ENCODE measurements around the gene FAM110A.

DNA sequence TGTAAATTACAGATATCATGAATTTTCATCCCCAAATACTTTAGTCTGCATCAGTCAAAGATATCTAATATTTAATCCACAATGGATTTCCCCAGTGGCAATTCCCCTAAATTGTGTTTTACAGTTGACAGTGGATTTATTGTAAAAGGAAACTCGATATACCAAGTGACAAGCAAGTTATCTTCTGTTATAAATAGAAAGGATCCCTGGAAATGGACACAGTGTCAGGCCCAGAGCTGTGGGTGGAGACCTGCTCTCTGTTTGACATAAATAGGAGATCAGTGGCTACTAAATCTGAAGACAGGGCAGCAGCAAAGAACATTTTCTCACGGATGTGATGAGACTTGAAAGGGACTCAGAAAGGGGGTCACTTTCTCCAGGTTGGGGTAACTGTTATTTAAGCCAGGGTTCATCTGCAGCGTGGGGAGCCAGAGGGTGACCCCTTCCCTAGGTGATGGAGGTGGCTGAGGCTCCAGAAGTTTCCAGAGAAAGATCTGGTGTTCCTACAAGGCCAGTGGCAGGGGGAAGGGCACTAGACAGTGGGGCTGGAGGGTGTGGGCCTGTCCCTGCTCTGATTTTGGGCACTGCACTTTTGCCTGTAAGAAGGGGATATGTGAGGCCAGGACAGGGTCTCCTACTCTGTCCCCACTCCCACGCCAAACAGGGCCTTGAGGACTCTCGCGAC, 12.3 kb upstream of the FAM110A start:
- TF ChIP-seq CTCF (IDR thresholded peaks at IDR 0.05) = no peak
- no peak for TF ChIP-seq POLR2AphosphoS5 (IDR thresholded peaks at IDR 0.05)
